OCI-LY1 (cell line): Measurements from ENCODE around the gene TMEM178B.
"Not testable (repeated sequence)": the region's sequence is repeated elsewhere in the genome, so short reads cannot be mapped to it uniquely, and the experiment has no call there.

Source experiments
- H2AFZ ChIP-seq: fragments of 200-600 bp; sonication (generic), shearing (Covaris generic); 2 replicates; pipeline ENCODE4 v1.6.0; 2014; ENCODE audit warnings: antibody characterized with exemption, mild to moderate bottlenecking, low read length
- H3F3A ChIP-seq: fragments of 200-600 bp; sonication (generic), shearing (Covaris generic); 2 replicates; pipeline ENCODE4 v1.6.0; 2014; ENCODE audit warnings: mild to moderate bottlenecking, antibody characterized with exemption, low read length, moderate library complexity; ENCODE audit not compliant: insufficient read depth
- H3K27ac ChIP-seq: fragments of 200-600 bp; sonication (generic); 2 replicates; pipeline ENCODE4 v1.5.1; 2014; ENCODE audit warnings: low read length, mixed run types, mild to moderate bottlenecking, low read depth; ENCODE audit not compliant: poor library complexity, severe bottlenecking
- H3K27me3 ChIP-seq: fragments of 200-600 bp; sonication (generic); 2 replicates; pipeline ENCODE4 v1.6.0; 2014; ENCODE audit warnings: antibody characterized with exemption, mild to moderate bottlenecking, low read length, moderate library complexity; ENCODE audit not compliant: insufficient read depth
- H3K36me3 ChIP-seq: fragments of 200-600 bp; sonication (generic); 2 replicates; pipeline ENCODE4 v1.6.1; 2014; ENCODE audit warnings: mild to moderate bottlenecking, antibody characterized with exemption, low read length, moderate library complexity, mixed read lengths; ENCODE audit not compliant: insufficient read depth
- H3K4me1 ChIP-seq: fragments of 200-600 bp; sonication (generic); 2 replicates; pipeline ENCODE4 v1.5.1; 2014; ENCODE audit warnings: mild to moderate bottlenecking, low read length, moderate library complexity; ENCODE audit not compliant: insufficient read depth, severe bottlenecking
- H3K4me2 ChIP-seq: fragments of 200-600 bp; sonication (generic), shearing (Covaris generic); 2 replicates; pipeline ENCODE4 v1.6.1; 2014; ENCODE audit warnings: low read length
- H3K4me3 ChIP-seq: fragments of 200-600 bp; sonication (generic); 2 replicates; pipeline ENCODE4 v1.5.1; 2014; ENCODE audit warnings: low read length, low read depth, mild to moderate bottlenecking, mixed read lengths; ENCODE audit not compliant: poor library complexity, severe bottlenecking
- H3K79me2 ChIP-seq: fragments of 200-600 bp; shearing (Covaris generic); 2 replicates; pipeline ENCODE4 v1.6.1; 2016; ENCODE audit warnings: mixed run types, low read length, mixed read lengths; ENCODE audit not compliant: insufficient read depth
- H3K9ac ChIP-seq: fragments of 200-600 bp; sonication (generic), shearing (Covaris generic); 2 replicates; pipeline ENCODE4 v1.6.1; 2014; ENCODE audit warnings: mild to moderate bottlenecking, low read length, mixed read lengths
- H3K9me2 ChIP-seq: fragments of 200-600 bp; sonication (generic), shearing (Covaris generic); 2 replicates; pipeline ENCODE4 v1.6.1; 2014; ENCODE audit warnings: low read depth, mild to moderate bottlenecking, low read length, mixed read lengths
- H3K9me3 ChIP-seq: fragments of 200-600 bp; shearing (Covaris generic); 2 replicates; pipeline ENCODE4 v1.6.1; 2014; ENCODE audit warnings: low read length, mixed read lengths
- H4K20me1 ChIP-seq: fragments of 200-600 bp; sonication (generic), shearing (Covaris generic); 2 replicates; pipeline ENCODE4 v1.6.0; 2016; ENCODE audit warnings: mild to moderate bottlenecking, low read length; ENCODE audit not compliant: insufficient read depth
- CTCF ChIP-seq: fragments of 200-600 bp; sonication (generic), shearing (Covaris generic); IDR thresholded peaks from 2 replicates; pipeline ENCODE4 v1.5.1; 2017; ENCODE audit warnings: mild to moderate bottlenecking, antibody characterized with exemption, low read length, moderate library complexity, mixed read lengths
- EZH2 ChIP-seq: fragments of 200-600 bp; sonication (generic), shearing (Covaris generic); IDR thresholded peaks from 2 replicates; pipeline ENCODE4 v1.8.0; 2017; ENCODE audit warnings: borderline replicate concordance, mixed run types, mild to moderate bottlenecking, antibody characterized with exemption, low read length, moderate library complexity, mixed read lengths

Gene TMEM178B

GRCh38 chr7:141074997-141075396, 1.1 kb downstream of the TMEM178B start:
- Histone ChIP-seq H3K9me3 (no peaks in the 10 kb centered on the region), H3K27me3 (no peaks in the 10 kb centered on the region), H4K20me1 (no peaks in the 10 kb centered on the region), H3F3A (no peaks in the 10 kb centered on the region), H3K4me3 (no peak overlapping the region), H2AFZ (no peak overlapping the region), H3K27ac (no peak overlapping the region), H3K9me2 (no peaks in the 10 kb centered on the region), H3K9ac (no peak overlapping the region), H3K79me2 (no peaks in the 10 kb centered on the region), H3K4me2 (no peak overlapping the region), H3K36me3 (no peaks in the 10 kb centered on the region), H3K4me1 (no peaks in the 10 kb centered on the region)
- TF ChIP-seq EZH2 (no peak), CTCF (no peak)

- Histone ChIP-seq H4K20me1 (no peaks in the 10 kb centered on the region), H3K27ac (no peak overlapping the region), H3K27me3 (no peaks in the 10 kb centered on the region), H3K9ac (no peak overlapping the region), H3K9me3 (no peaks in the 10 kb centered on the region), H3K4me1 (no peaks in the 10 kb centered on the region), H3K9me2 (no peaks in the 10 kb centered on the region), H3K36me3 (no peaks in the 10 kb centered on the region), H3F3A (no peaks in the 10 kb centered on the region), H3K79me2 (no peaks in the 10 kb centered on the region), H2AFZ (no peak overlapping the region), H3K4me2 (no peak overlapping the region), H3K4me3 (no peak overlapping the region)
- TF ChIP-seq CTCF (no peak), EZH2 (no peak)
Measured at GRCh38 chr7:141076377-141076776, 2.5 kb downstream of the TMEM178B start.

- H3K9ac ChIP-seq = no peak overlapping the region
- H3F3A ChIP-seq = no peaks in the 10 kb centered on the region
- H3K27me3 ChIP-seq = no peaks in the 10 kb centered on the region
- H3K36me3 ChIP-seq = no peaks in the 10 kb centered on the region
- no peaks in the 10 kb centered on the region for H3K9me3 ChIP-seq
- H2AFZ ChIP-seq = no peak overlapping the region
- H3K9me2 ChIP-seq = no peaks in the 10 kb centered on the region
- H3K4me2 ChIP-seq = no peak overlapping the region
- H4K20me1 ChIP-seq = no peaks in the 10 kb centered on the region
- H3K4me3 ChIP-seq = no peak overlapping the region
- H3K27ac ChIP-seq = no peak overlapping the region
- H3K79me2 ChIP-seq = no peaks in the 10 kb centered on the region
- H3K4me1 ChIP-seq = no peaks in the 10 kb centered on the region
- TF ChIP-seq EZH2 (no peak), CTCF (no peak)
Measured at GRCh38 chr7:141079219-141079618, 5.4 kb downstream of the TMEM178B start.

- not testable (repeated sequence) for H3K79me2 ChIP-seq, H3K4me1 ChIP-seq, H3K4me2 ChIP-seq, H3K4me3 ChIP-seq, H3F3A ChIP-seq, H4K20me1 ChIP-seq, H2AFZ ChIP-seq, H3K9me3 ChIP-seq, H3K27ac ChIP-seq, H3K9me2 ChIP-seq, H3K9ac ChIP-seq, H3K27me3 ChIP-seq, H3K36me3 ChIP-seq
Measured at GRCh38 chr7:141089490-141089889, 15.6 kb downstream of the TMEM178B start.
